Esophagus squamous epithelium (tissue), 4 donors: ENCODE measurements around the gene SLC34A2.

Source experiments
- CTCF ChIP-seq, 6 experiments: fragments of 450-650 bp in 4 of 6; fragments of 200-600 bp in 2 of 6; sonication (generic) in 2 of 6; IDR thresholded peaks; one replicate each; pipeline ENCODE4 v1.5.1; 2016 to 2019; ENCODE audit warnings: antibody characterized with exemption in 6 of 6, mild to moderate bottlenecking in 4 of 6, moderate library complexity in 4 of 6
- POLR2A ChIP-seq, 4 donors: fragments of 450-650 bp; IDR thresholded peaks; one replicate each; pipeline ENCODE4 v1.6.1; 2017; ENCODE audit warnings: antibody characterized with exemption in 4 of 4, mild to moderate bottlenecking in 4 of 4, moderate library complexity in 3 of 4

GRCh38 chr4:25656031-25656430 lies 380 bp downstream of the SLC34A2 start:
- TF ChIP-seq CTCF (IDR thresholded peaks at IDR 0.05), result no peak
- TF ChIP-seq POLR2A (IDR thresholded peaks at IDR 0.05), result no peak
